K562 (cell line): ENCODE measurements around the gene TACR2. TPM values are rescaled to one million over a fixed set of nuclear protein-coding genes. Genes with fewer than 3 reads are reported as not detected.

Experiments used
- ATAC-seq: fragments of 200-7000 bp; cut with Tn5 transposase; 3 replicates; pipeline ENCODE4 v1.9.1; 2020; ENCODE audit warnings: moderate library complexity
- BruUV-seq: library from RNA; stranded (reverse); fragments of 400-500 nt; replicated peaks from 2 replicates; lab custom pipeline; 2021; lab: Mats Ljungman, UMichigan
- CTCF ChIA-PET: fragments of 300-600 bp; formaldehyde crosslinking; extraction: SDS; loops from one replicate; lab custom pipeline; 2021; ENCODE audit warnings: low intra/inter-chr PET ratio; lab: Yijun Ruan, JAX
- POLR2A ChIA-PET: fragments of 300-600, 350-650 bp; sonication (Branson Sonifier 250); formaldehyde crosslinking; extraction: SDS; loops from one replicate; lab custom pipeline; 2021; ENCODE audit warnings: antibody characterized with exemption, inconsistent platforms; lab: Yijun Ruan, JAX
- DNase-seq, 4 experiments: peaks; one replicate each; pipeline versions ENCODE4 v3.0.0 to v3.0.0-alpha.2; 2011 to 2018; ENCODE audit warnings: low spot score in 3 of 4, mixed read lengths in 3 of 4; ENCODE audit errors: extremely low read depth in 1 of 4
- FAIRE-seq: peaks from 2 replicates; lab custom pipeline; 2011; peaks lifted over from hg19 to GRCh38; lab: Jason Lieb, UNC
- H2AFZ ChIP-seq: 2 replicates; pipeline ENCODE4 v1.6.0; 2011; ENCODE audit warnings: low read depth, low read length, control low read depth, inconsistent platforms
- H3K27ac ChIP-seq: fragments of 200-600 bp; 3 replicates; pipeline ENCODE4 v1.8.0; 2011; ENCODE audit warnings: low read depth, mild to moderate bottlenecking, control low read depth, inconsistent platforms, low read length, moderate library complexity, mixed read lengths; ENCODE audit errors: extremely low read depth
- H3K27me3 ChIP-seq, 2 experiments: fragments of 300-600 bp in 1 of 2; 2 replicates in 1 of 2; 3 replicates in 1 of 2; pipeline versions ENCODE4 v1.6.0 to v1.8.0; 2011; ENCODE audit warnings: inconsistent platforms in 2 of 2, low read length in 2 of 2, mild to moderate bottlenecking in 1 of 2, mixed read lengths in 1 of 2, moderate library complexity in 1 of 2; ENCODE audit not compliant: control insufficient read depth in 2 of 2, insufficient read depth in 2 of 2
- H3K36me3 ChIP-seq: fragments of 300-600 bp; 3 replicates; pipeline ENCODE4 v1.8.0; 2011; ENCODE audit warnings: mild to moderate bottlenecking, low read length, inconsistent platforms; ENCODE audit not compliant: control insufficient read depth, insufficient read depth
- H3K4me1 ChIP-seq, 2 experiments: fragments of 200-600 bp in 1 of 2; replicated peaks in 1 of 2; 2 replicates in 1 of 2; 3 replicates in 1 of 2; pipeline versions ENCODE4 v1.5.1 to v1.8.0; 2011; ENCODE audit warnings: inconsistent platforms in 2 of 2, low read length in 2 of 2, mild to moderate bottlenecking in 1 of 2, mixed read lengths in 1 of 2, moderate library complexity in 1 of 2; ENCODE audit not compliant: control insufficient read depth in 2 of 2, insufficient read depth in 2 of 2
- H3K4me2 ChIP-seq: 2 replicates; pipeline ENCODE4 v1.6.1; 2011; ENCODE audit warnings: low read length, control low read depth, inconsistent platforms, mixed read lengths; ENCODE audit not compliant: insufficient read depth
- H3K4me3 ChIP-seq: fragments of 200-600 bp; sonication (generic), shearing (Covaris generic); 2 replicates; pipeline ENCODE4 v1.5.1; 2016; ENCODE audit warnings: control low read depth, inconsistent platforms
- H3K79me2 ChIP-seq: fragments of 200-600 bp; 3 replicates; pipeline ENCODE4 v1.8.0; 2011; ENCODE audit warnings: low read length, inconsistent platforms; ENCODE audit not compliant: control insufficient read depth, insufficient read depth
- H3K9ac ChIP-seq, 2 experiments: 2 replicates each; pipeline versions ENCODE4 v1.6.0 to v1.6.1; 2011; ENCODE audit warnings: low read depth in 2 of 2, low read length in 2 of 2, control low read depth in 1 of 2, inconsistent platforms in 1 of 2, mild to moderate bottlenecking in 1 of 2, mixed read lengths in 1 of 2; ENCODE audit not compliant: insufficient read depth in 1 of 2
- H3K9me1 ChIP-seq: one replicate; pipeline ENCODE4 v1.6.0; 2011; ENCODE audit warnings: inconsistent platforms, mild to moderate bottlenecking, low read length, moderate library complexity; ENCODE audit not compliant: control insufficient read depth, insufficient read depth
- H3K9me3 ChIP-seq: replicated peaks from 2 replicates; pipeline ENCODE4 v1.5.1; 2011; ENCODE audit warnings: low read depth, low read length, inconsistent platforms; ENCODE audit not compliant: control insufficient read depth, insufficient read depth
- H4K20me1 ChIP-seq: replicated peaks from 2 replicates; pipeline ENCODE4 v1.6.1; 2011; ENCODE audit warnings: low read length, inconsistent platforms, mixed read lengths; ENCODE audit not compliant: control insufficient read depth, insufficient read depth
- EP300 ChIP-seq: IDR thresholded peaks from 2 replicates; pipeline ENCODE4 v1.6.1; 2012; ENCODE audit warnings: low read length, improper control_type of control experiment
- FOXJ3 ChIP-seq: sonication (generic); formaldehyde crosslinking; IDR thresholded peaks from 2 replicates; pipeline ENCODE4 v1.4.0; 2020; ENCODE audit warnings: mild to moderate bottlenecking, missing genetic modification reagents
- HDAC2 ChIP-seq: fragments of 450-650 bp; IDR thresholded peaks from 2 replicates; pipeline ENCODE4 v1.6.1; 2016; ENCODE audit warnings: mild to moderate bottlenecking
- HDAC8 ChIP-seq: fragments of 450-650 bp; IDR thresholded peaks from 2 replicates; pipeline ENCODE4 v1.6.1; 2016; ENCODE audit warnings: mild to moderate bottlenecking, missing genetic modification characterization, moderate library complexity, missing compliant biosample characterization
- LEF1 ChIP-seq: fragments of 450-650 bp; IDR thresholded peaks from 2 replicates; pipeline ENCODE4 v1.6.1; 2016; ENCODE audit warnings: mild to moderate bottlenecking
- MCM2 ChIP-seq: fragments of 450-650 bp; IDR thresholded peaks from 2 replicates; pipeline ENCODE4 v1.6.1; 2017; ENCODE audit warnings: low read depth, mild to moderate bottlenecking
- MYC ChIP-seq, 2 experiments: fragments of 250-450 bp in 1 of 2; sonication (Bioruptor Pico) in 1 of 2; IDR thresholded peaks; 2 replicates each; pipeline versions ENCODE4 v1.5.1 to v1.6.1; 2012 to 2021; ENCODE audit warnings: low read depth in 2 of 2, borderline replicate concordance in 1 of 2, improper control_type of control experiment in 1 of 2, low read length in 1 of 2, mild to moderate bottlenecking in 1 of 2, moderate library complexity in 1 of 2
- POLR2G ChIP-seq: fragments of 200-400 bp; formaldehyde crosslinking; IDR thresholded peaks from 2 replicates; pipeline ENCODE4 v1.6.1; 2017; ENCODE audit warnings: low read depth, mild to moderate bottlenecking, antibody characterized with exemption, low read length, moderate library complexity
- RBM22 ChIP-seq: fragments of 200-400 bp; formaldehyde crosslinking; IDR thresholded peaks from 2 replicates; pipeline ENCODE4 v1.6.1; 2018; ENCODE audit warnings: low read length, low read depth; ENCODE audit not compliant: poor library complexity, severe bottlenecking
- SMAD4 ChIP-seq: fragments of 250-450 bp; sonication (Bioruptor Pico); conservative IDR thresholded peaks from 2 replicates; pipeline ENCODE4 v1.8.0; 2021; ENCODE audit warnings: inconsistent platforms, mild to moderate bottlenecking, moderate library complexity
- ZNF764 ChIP-seq: fragments of 250-450 bp; sonication (Bioruptor Pico); IDR thresholded peaks from 2 replicates; pipeline ENCODE4 v1.4.0; 2020; ENCODE audit warnings: low read depth, mild to moderate bottlenecking, moderate library complexity
- ZNF77 ChIP-seq: fragments of 250-450 bp; sonication (Bioruptor Pico); IDR thresholded peaks from 2 replicates; pipeline ENCODE4 v1.5.0; 2020
- WGBS: fragments of 100-300 bp; shearing (Covaris generic); methylation state at CpG from one replicate; pipeline ENCODE4 v1.1.6; 2016; ENCODE audit warnings: low coverage, mixed read lengths; ENCODE audit not compliant: insufficient coverage; ENCODE audit errors: missing lambda C conversion rate; 5-methylcytosine and 5-hydroxymethylcytosine counted together
- in situ Hi-C: fragments of 300-500 bp; cut with MboI; formaldehyde crosslinking; loops from 4 replicates; pipeline ENCODE4 v1.15.0; 2018; ENCODE audit warnings: inconsistent platforms, mixed read lengths
- intact Hi-C: fragments of 100-400 bp; cut with micrococcal nuclease; formaldehyde crosslinking; loops from 2 replicates; pipeline ENCODE4 v1.14.2; 2022
- polyA plus RNA-seq, 8 experiments: library from polyadenylated mRNA; depleted of rRNA in 4 of 8; stranded (reverse) in 5 of 8; unstranded in 3 of 8; fragments of >200 nt; fragmentation: Nextera tagmentation in 2 of 8; fragmentation: Illumina TruSeq in 1 of 8; extraction: Ambion mirVana in 2 of 8; extraction: Trizol in 1 of 8; gene quantifications; 2 replicates each; pipeline versions ENCODE4 v1.2.1 to v1.2.3, GENCODE V29; 2011 to 2014; ENCODE audit warnings: inconsistent platforms in 1 of 8, missing spikeins in 1 of 8
- total RNA-seq, 7 experiments: library from RNA; depleted of rRNA in 6 of 7; stranded (reverse); fragments of >200 nt in 6 of 7; fragmentation: Illumina TruSeq in 2 of 7; extraction: Trizol in 2 of 7; gene quantifications; 2 replicates each; pipeline versions ENCODE4 v1.2.1 to v1.2.3, GENCODE V29; 2011 to 2021; ENCODE audit warnings: low replicate concordance in 1 of 7
- TF ChIP-seq, protein P1 (sequence below): sonication (generic); formaldehyde crosslinking; IDR thresholded peaks from 2 replicates; pipeline ENCODE4 v1.8.0; 2022; ENCODE audit warnings: mild to moderate bottlenecking, missing genetic modification reagents
- TF ChIP-seq, protein P2 (sequence below): fragments of 450-650 bp; formaldehyde crosslinking; IDR thresholded peaks from 2 replicates; pipeline ENCODE4 v1.4.0; 2020; ENCODE audit warnings: mild to moderate bottlenecking, moderate library complexity

Gene TACR2
- total and polyA plus RNA-seq, 9 of the 15 experiments (the other 6 are each of a cell fraction or from before 2014, with no cell fraction given) = not detected

GRCh38 chr10:69375307-69376151 is 41.2 kb downstream of the TACR2 start:
- Histone ChIP-seq H3K36me3 (peaks cover 97% of the 10 kb centered on the region), H3K4me1 (peaks cover 0 to 4% of the 10 kb centered on the region in 2 experiments; a peak in 1 of 5 replicates), H3K27ac (no peak overlapping the region), H3K79me2 (peaks cover 22% of the 10 kb centered on the region), H2AFZ (no peak overlapping the region), H3K9me1 (no peaks in the 10 kb centered on the region), H3K9me3 (no peaks in the 10 kb centered on the region), H3K27me3 (no peaks in the 10 kb centered on the region), H3K9ac (peak overlapping the region in 1 of 2 experiments; percentile 28; a peak in 1 of 4 replicates), H4K20me1 (peaks cover 7% of the 10 kb centered on the region), H3K4me2 (no peak overlapping the region), H3K4me3 (no peak overlapping the region)
- DNase-seq (peak in 3 of 4 experiments; percentile 59 to 64 (median 61)), FAIRE-seq (no peak), ATAC-seq (peak; percentile 74)
- ChIA-PET CTCF (no interaction called here), POLR2A (interaction anchor here (0.7 to 1.2 kb wide), 2 partner anchors 21 to 43 kb away, joined by 3 to 5 read pairs; no protein-coding TSS in a partner anchor)
- in situ Hi-C loops = no loop called here
- no TSS peak for BruUV-seq
- WGBS = 91% methylated on average over 19 of the region's 19 CpGs
- intact Hi-C loops = no loop called here
- TF ChIP-seq RBM22 = peak; percentile 78
- TF ChIP-seq, protein P1, sequence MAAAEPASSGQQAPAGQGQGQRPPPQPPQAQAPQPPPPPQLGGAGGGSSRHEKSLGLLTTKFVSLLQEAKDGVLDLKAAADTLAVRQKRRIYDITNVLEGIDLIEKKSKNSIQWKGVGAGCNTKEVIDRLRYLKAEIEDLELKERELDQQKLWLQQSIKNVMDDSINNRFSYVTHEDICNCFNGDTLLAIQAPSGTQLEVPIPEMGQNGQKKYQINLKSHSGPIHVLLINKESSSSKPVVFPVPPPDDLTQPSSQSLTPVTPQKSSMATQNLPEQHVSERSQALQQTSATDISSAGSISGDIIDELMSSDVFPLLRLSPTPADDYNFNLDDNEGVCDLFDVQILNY (CRISPR knock-in tag) = no peak
- no peak for TF ChIP-seq LEF1
- TF ChIP-seq, protein P2, sequence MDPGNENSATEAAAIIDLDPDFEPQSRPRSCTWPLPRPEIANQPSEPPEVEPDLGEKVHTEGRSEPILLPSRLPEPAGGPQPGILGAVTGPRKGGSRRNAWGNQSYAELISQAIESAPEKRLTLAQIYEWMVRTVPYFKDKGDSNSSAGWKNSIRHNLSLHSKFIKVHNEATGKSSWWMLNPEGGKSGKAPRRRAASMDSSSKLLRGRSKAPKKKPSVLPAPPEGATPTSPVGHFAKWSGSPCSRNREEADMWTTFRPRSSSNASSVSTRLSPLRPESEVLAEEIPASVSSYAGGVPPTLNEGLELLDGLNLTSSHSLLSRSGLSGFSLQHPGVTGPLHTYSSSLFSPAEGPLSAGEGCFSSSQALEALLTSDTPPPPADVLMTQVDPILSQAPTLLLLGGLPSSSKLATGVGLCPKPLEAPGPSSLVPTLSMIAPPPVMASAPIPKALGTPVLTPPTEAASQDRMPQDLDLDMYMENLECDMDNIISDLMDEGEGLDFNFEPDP (CRISPR knock-in tag) = no peak
- TF ChIP-seq SMAD4 (CRISPR knock-in tag) = no peak
- TF ChIP-seq MYC (IDR thresholded peaks at IDR 0.05; ENCODE audit: low read depth, low read length) = no peak
- TF ChIP-seq MYC (CRISPR knock-in tag; IDR thresholded peaks at IDR 0.05; ENCODE audit: borderline replicate concordance, low read depth) = no peak
- TF ChIP-seq POLR2G = peak; percentile 63
- no peak for TF ChIP-seq ZNF77 (CRISPR knock-in tag)
- no peak for TF ChIP-seq EP300
- TF ChIP-seq HDAC2 = no peak
- TF ChIP-seq FOXJ3 (CRISPR knock-in tag) = no peak
- no peak for TF ChIP-seq ZNF764 (CRISPR knock-in tag)
- TF ChIP-seq HDAC8 = no peak
- TF ChIP-seq MCM2 = no peak
